Vagina (tissue), 2 donors: ENCODE results near the gene ASAP3.

ENCODE experiments used
- CTCF ChIP-seq, 3 experiments: fragments of 450-650 bp in 2 of 3; fragments of 200-600 bp in 1 of 3; sonication (generic) in 1 of 3; IDR thresholded peaks; one replicate each; pipeline ENCODE4 v1.5.1; 2017 to 2019; ENCODE audit warnings: antibody characterized with exemption in 3 of 3, mild to moderate bottlenecking in 2 of 3, moderate library complexity in 2 of 3
- POLR2A ChIP-seq, 2 donors: fragments of 450-650 bp; IDR thresholded peaks; one replicate each; pipeline ENCODE4 v1.6.1; 2017; ENCODE audit warnings: antibody characterized with exemption in 2 of 2, mild to moderate bottlenecking in 2 of 2, moderate library complexity in 2 of 2
- POLR2AphosphoS5 ChIP-seq, 2 donors: sonication (generic); formaldehyde crosslinking; IDR thresholded peaks; one replicate each; pipeline ENCODE4 v1.9.0; 2017; ENCODE audit warnings: antibody characterized with exemption in 2 of 2, mild to moderate bottlenecking in 2 of 2, low read depth in 1 of 2; ENCODE audit not compliant: insufficient read depth in 1 of 2

- no peak for TF ChIP-seq POLR2A (IDR thresholded peaks at IDR 0.05)
- no peak for TF ChIP-seq CTCF (IDR thresholded peaks at IDR 0.05)
- peak in 1 of 2 donors; percentile 20 for TF ChIP-seq POLR2AphosphoS5 (IDR thresholded peaks at IDR 0.05; ENCODE audit: insufficient read depth in 1 of 2, low read depth in 1 of 2)
Measured at GRCh38 chr1:23533246-23534023, 49.5 kb upstream of the ASAP3 start.
